ENCODE measurements around the gene FOXF2.

Gene FOXF2

GRCh38 chr6:1378065-1379016 is 11.0 kb upstream of the FOXF2 start:
- TF ChIP-seq CTCF (conservative IDR thresholded peaks at IDR 0.05; ENCODE audit: low read length) = no peak
- no peak overlapping the region for H3K4me3 ChIP-seq (ENCODE audit: low read length)
- DNase-seq (ENCODE audit: low read depth) = no peak

GRCh38 chr6:1379017-1379787 is 10.2 kb upstream of the FOXF2 start:
- peak; percentile 18 for TF ChIP-seq CTCF (conservative IDR thresholded peaks at IDR 0.05; ENCODE audit: low read length)
- no peak for DNase-seq (ENCODE audit: low read depth)
- H3K4me3 ChIP-seq (ENCODE audit: low read length) = no peak overlapping the region

- TF ChIP-seq CTCF (conservative IDR thresholded peaks at IDR 0.05; ENCODE audit: low read length) = no peak
- DNase-seq (ENCODE audit: low read depth) = no peak
- H3K4me3 ChIP-seq (ENCODE audit: low read length) = no peak overlapping the region
Observed at GRCh38 chr6:1379788-1380147, 9.6 kb upstream of the FOXF2 start.

GRCh38 chr6:1380625-1381427 is 8.6 kb upstream of the FOXF2 start:
- DNase-seq (ENCODE audit: low read depth) = no peak
- H3K4me3 ChIP-seq (ENCODE audit: low read length) = no peak overlapping the region
- no peak for TF ChIP-seq CTCF (conservative IDR thresholded peaks at IDR 0.05; ENCODE audit: low read length)

GRCh38 chr6:1381481-1382330 is 7.7 kb upstream of the FOXF2 start:
- peak overlapping the region; percentile 38 for H3K4me3 ChIP-seq (ENCODE audit: low read length)
- no peak for DNase-seq (ENCODE audit: low read depth)
- TF ChIP-seq CTCF (conservative IDR thresholded peaks at IDR 0.05; ENCODE audit: low read length) = peak; percentile 56

- no peak overlapping the region for H3K4me3 ChIP-seq (ENCODE audit: low read length)
- DNase-seq (ENCODE audit: low read depth) = no peak
- no peak for TF ChIP-seq CTCF (conservative IDR thresholded peaks at IDR 0.05; ENCODE audit: low read length)
Observed at GRCh38 chr6:1382331-1382882, 7.0 kb upstream of the FOXF2 start.
